ENCODE measurements around the gene LRP5.

GRCh38 chr11:68276861-68277260, 35.5 kb upstream of the LRP5 start:
- TF ChIP-seq, protein P1, sequence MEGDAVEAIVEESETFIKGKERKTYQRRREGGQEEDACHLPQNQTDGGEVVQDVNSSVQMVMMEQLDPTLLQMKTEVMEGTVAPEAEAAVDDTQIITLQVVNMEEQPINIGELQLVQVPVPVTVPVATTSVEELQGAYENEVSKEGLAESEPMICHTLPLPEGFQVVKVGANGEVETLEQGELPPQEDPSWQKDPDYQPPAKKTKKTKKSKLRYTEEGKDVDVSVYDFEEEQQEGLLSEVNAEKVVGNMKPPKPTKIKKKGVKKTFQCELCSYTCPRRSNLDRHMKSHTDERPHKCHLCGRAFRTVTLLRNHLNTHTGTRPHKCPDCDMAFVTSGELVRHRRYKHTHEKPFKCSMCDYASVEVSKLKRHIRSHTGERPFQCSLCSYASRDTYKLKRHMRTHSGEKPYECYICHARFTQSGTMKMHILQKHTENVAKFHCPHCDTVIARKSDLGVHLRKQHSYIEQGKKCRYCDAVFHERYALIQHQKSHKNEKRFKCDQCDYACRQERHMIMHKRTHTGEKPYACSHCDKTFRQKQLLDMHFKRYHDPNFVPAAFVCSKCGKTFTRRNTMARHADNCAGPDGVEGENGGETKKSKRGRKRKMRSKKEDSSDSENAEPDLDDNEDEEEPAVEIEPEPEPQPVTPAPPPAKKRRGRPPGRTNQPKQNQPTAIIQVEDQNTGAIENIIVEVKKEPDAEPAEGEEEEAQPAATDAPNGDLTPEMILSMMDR (IDR thresholded peaks at IDR 0.05 in 2 of 3, conservative IDR thresholded peaks at IDR 0.05 in 1 of 3; ENCODE audit: borderline replicate concordance in 1 of 3, insufficient read depth in 1 of 3, low read depth in 2 of 3, low read length in 2 of 3), result no peak
- no peak for TF ChIP-seq YY1 (IDR thresholded peaks at IDR 0.05; ENCODE audit: extremely low read depth, insufficient replicate concordance, low read depth, low read length)

Data from HCT116 (cell line).